Ascending aorta (tissue), 2 donors: ENCODE measurements around the gene RNF157. TPM values are rescaled to one million over a fixed set of nuclear protein-coding genes. Genes with fewer than 3 reads are reported as not detected.
"Not testable (repeated sequence)": the region's sequence is repeated elsewhere in the genome, so short reads cannot be mapped to it uniquely, and the experiment has no call there.

ENCODE experiments used
- DNase-seq, 2 donors: peaks; one replicate each; pipeline ENCODE4 v3.0.0-alpha.2; 2019; ENCODE audit warnings: low spot score in 2 of 2
- H3K27ac ChIP-seq, 2 donors: fragments of 200-600 bp; sonication (generic); one replicate each; pipeline ENCODE4 v1.5.1; 2016 to 2017; ENCODE audit warnings: mild to moderate bottlenecking in 1 of 2
- H3K27me3 ChIP-seq: fragments of 200-600 bp; sonication (generic); one replicate; pipeline ENCODE4 v1.5.1; 2017
- H3K36me3 ChIP-seq, 2 donors: fragments of 200-600 bp; sonication (generic); one replicate each; pipeline ENCODE4 v1.5.1; 2016
- H3K4me1 ChIP-seq, 2 donors: fragments of 200-600 bp; sonication (generic); one replicate each; pipeline ENCODE4 v1.5.1; 2016 to 2017; ENCODE audit warnings: mild to moderate bottlenecking in 1 of 2
- H3K4me3 ChIP-seq, 2 donors: fragments of 200-600 bp; sonication (generic); one replicate each; pipeline ENCODE4 v1.5.1; 2016 to 2017; ENCODE audit warnings: mild to moderate bottlenecking in 1 of 2
- H3K9me3 ChIP-seq, 2 donors: fragments of 200-600 bp; sonication (generic); one replicate each; pipeline ENCODE4 v1.5.1; 2016
- intact Hi-C: fragments of 100-400 bp; cut with DNase I; formaldehyde crosslinking; loops from one replicate; pipeline ENCODE4 v1.15.1; 2023
- total RNA-seq: library from RNA; depleted of rRNA; stranded (reverse); fragments of >200 nt; gene quantifications from one replicate; pipeline ENCODE4 v1.1.0, GENCODE V29; 2016
- TF ChIP-seq, protein P1 (sequence below), 3 experiments: fragments of 200-600 bp in 2 of 3; fragments of 450-650 bp in 1 of 3; sonication (generic) in 2 of 3; IDR thresholded peaks; one replicate each; pipeline ENCODE4 v1.5.1; 2016 to 2019; ENCODE audit warnings: antibody characterized with exemption in 3 of 3, mild to moderate bottlenecking in 1 of 3, moderate library complexity in 1 of 3

The RNF157 gene
- total RNA-seq, 1 donor from 2014 or later: 2.4 TPM

DNA sequence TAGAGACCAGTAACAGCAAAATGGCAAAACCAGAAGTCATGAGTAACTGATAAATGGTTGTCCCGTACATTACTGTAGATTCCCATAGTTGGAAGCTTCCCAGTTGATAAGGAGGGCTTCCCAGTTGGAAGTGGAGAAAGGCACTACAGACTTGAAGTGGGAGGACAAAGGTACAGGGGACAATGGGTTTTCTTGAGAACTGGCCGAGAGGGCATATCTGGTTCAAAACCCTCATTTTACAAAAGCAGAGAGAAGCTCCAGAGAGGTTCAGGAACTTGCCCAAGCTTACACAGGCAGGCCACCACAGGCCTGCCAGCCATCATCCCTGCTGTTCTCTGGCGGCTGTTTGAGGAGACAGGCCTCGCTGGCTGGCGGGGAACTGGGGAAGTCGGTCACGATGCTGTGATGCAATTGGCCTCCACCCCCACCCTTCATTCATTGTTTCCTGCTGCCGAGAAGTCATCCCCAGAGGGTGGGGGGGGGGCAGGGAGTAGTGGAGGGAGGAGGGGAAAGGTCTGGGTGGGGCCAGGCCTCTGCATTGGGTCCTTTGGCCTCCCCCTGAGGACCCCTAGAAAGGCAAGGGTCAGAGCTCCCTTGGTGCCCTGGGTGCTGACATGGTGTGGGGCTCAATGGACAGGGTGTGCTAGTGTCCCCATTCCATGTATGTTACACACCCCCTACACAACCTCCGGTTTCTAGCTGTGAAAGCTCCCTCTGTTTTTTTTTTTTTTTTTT, 27.9 kb upstream of the RNF157 start:
- TF ChIP-seq, protein P1, sequence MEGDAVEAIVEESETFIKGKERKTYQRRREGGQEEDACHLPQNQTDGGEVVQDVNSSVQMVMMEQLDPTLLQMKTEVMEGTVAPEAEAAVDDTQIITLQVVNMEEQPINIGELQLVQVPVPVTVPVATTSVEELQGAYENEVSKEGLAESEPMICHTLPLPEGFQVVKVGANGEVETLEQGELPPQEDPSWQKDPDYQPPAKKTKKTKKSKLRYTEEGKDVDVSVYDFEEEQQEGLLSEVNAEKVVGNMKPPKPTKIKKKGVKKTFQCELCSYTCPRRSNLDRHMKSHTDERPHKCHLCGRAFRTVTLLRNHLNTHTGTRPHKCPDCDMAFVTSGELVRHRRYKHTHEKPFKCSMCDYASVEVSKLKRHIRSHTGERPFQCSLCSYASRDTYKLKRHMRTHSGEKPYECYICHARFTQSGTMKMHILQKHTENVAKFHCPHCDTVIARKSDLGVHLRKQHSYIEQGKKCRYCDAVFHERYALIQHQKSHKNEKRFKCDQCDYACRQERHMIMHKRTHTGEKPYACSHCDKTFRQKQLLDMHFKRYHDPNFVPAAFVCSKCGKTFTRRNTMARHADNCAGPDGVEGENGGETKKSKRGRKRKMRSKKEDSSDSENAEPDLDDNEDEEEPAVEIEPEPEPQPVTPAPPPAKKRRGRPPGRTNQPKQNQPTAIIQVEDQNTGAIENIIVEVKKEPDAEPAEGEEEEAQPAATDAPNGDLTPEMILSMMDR (IDR thresholded peaks at IDR 0.05): no peak
- DNase-seq: peak; percentile 67 to 87
- H3K27me3 ChIP-seq: no peaks in the 10 kb centered on the region
- H3K4me1 ChIP-seq: peaks cover 2 to 42% of the 10 kb centered on the region in 2 donors
- intact Hi-C loops: loop anchor here (10.0 kb wide), 2 partner anchors 293 to 1233 kb away; partner anchors contain the start of genes ACOX1 and TEN1
- H3K36me3 ChIP-seq: peaks cover 8 to 15% of the 10 kb centered on the region in 2 donors
- H3K9me3 ChIP-seq: no peaks in the 10 kb centered on the region
- H3K4me3 ChIP-seq: peak overlapping the region in 1 of 2 donors; percentile 17
- peak overlapping the region; percentile 55 to 90 for H3K27ac ChIP-seq

DNA sequence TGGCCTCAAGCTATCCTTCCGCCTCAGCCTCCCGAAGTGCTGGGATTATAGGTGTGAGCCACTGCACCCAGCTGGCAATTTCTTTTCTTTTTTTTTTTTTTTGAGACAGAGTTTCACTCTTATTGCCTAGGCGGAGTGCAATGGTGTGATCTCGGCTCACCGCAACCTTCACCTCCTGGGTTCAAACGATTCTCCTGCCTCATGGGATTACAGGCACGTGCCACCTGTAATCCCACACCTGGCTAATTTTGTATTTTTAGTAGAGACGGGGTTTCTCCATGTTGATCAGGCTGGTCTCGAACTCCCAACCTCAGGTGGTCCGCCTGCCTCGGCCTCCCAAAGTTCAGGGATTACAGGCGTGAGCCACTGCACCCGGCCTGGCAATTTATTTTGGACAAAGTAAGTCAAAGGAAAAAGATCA, 27.3 kb upstream of the RNF157 start:
- peak overlapping the region; percentile 55 to 90 for H3K27ac ChIP-seq
- peak overlapping the region in 1 of 2 donors; percentile 17 for H3K4me3 ChIP-seq
- intact Hi-C loops: loop anchor here (10.0 kb wide), 2 partner anchors 293 to 1233 kb away; partner anchors contain the start of genes ACOX1 and TEN1
- not testable (repeated sequence) for DNase-seq, H3K9me3 ChIP-seq, H3K27me3 ChIP-seq
- peaks cover 2 to 41% of the 10 kb centered on the region in 2 donors for H3K4me1 ChIP-seq
- H3K36me3 ChIP-seq: peaks cover 8 to 15% of the 10 kb centered on the region in 2 donors

DNA sequence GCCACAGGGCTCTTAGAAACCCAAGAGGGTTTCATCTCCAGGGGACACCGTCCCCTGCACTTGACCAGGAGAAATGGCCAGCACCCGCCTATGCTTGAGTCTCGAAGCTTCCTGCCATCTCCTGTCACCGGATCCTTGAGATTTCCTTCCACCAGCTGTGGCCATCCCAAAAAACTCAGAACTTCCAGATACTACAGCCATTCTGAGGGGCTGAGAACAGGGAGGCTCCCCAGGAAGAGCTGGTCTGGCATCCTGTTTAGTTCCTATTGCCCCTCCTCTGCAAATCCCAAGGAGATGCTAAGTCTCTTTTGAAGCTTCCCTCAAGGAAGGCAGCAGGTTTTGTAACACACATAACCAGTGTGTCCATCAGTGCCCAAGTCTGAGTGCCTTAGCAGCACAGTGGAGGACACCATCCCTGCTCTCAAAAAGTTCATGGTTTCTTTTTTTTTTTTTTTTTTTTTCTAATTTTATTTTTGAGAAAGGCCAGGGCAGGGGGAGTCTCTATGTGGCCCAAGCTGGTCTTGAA, 26.8 kb upstream of the RNF157 start:
- no peaks in the 10 kb centered on the region for H3K27me3 ChIP-seq
- DNase-seq: no peak
- H3K4me3 ChIP-seq: peak overlapping the region; percentile 74 to 95
- intact Hi-C loops: loop anchor here (10.0 kb wide), 2 partner anchors 292 to 1232 kb away; partner anchors contain the start of genes ACOX1 and TEN1
- H3K36me3 ChIP-seq: peaks cover 8 to 15% of the 10 kb centered on the region in 2 donors
- peaks cover 2 to 36% of the 10 kb centered on the region in 2 donors for H3K4me1 ChIP-seq
- TF ChIP-seq, protein P1 (IDR thresholded peaks at IDR 0.05): no peak
- H3K27ac ChIP-seq: peak overlapping the region; percentile 89 to 90
- no peaks in the 10 kb centered on the region for H3K9me3 ChIP-seq

DNA sequence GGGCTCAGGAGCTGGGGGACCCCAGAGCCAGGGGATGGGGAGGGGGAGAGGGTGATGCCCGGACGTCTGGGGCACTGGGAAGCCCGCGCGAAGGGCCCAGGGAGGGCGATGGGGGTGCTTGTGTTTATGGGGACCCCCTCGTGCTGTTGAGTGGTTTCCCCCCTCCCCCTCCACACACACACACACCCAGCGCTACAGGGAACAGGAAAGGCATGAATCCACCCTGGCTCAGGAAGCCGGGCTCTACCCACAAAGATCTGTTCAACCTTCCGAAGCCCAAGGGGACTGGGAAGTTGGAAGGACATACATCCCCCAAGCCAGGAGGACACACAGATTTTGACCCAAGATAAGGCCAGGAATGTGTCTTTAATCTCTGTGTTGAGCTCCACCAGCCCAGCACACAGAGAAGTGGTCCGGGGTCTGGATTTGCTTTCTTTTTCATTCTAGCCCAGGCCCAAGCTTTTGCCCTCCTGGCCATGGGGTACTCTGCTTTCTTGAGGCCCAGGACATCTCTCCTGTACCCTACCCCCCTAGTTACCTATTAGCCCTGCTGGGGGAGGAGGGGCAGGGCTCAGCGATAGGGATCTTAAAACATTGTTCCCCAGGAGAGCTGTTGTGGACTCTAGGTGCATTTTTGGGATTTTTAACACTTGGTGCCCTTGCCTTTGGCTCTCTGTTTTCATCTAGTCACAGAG, 26.1 kb upstream of the RNF157 start:
- H3K9me3 ChIP-seq: no peaks in the 10 kb centered on the region
- peaks cover 8 to 15% of the 10 kb centered on the region in 2 donors for H3K36me3 ChIP-seq
- DNase-seq: no peak
- no peaks in the 10 kb centered on the region for H3K27me3 ChIP-seq
- TF ChIP-seq, protein P1 (IDR thresholded peaks at IDR 0.05): no peak
- peak overlapping the region; percentile 89 to 90 for H3K27ac ChIP-seq
- peaks cover 0 to 29% of the 10 kb centered on the region in 2 donors for H3K4me1 ChIP-seq
- H3K4me3 ChIP-seq: peak overlapping the region; percentile 74 to 95
- intact Hi-C loops: loop anchor here (10.0 kb wide), 2 partner anchors 292 to 1232 kb away; partner anchors contain the start of genes ACOX1 and TEN1

DNA sequence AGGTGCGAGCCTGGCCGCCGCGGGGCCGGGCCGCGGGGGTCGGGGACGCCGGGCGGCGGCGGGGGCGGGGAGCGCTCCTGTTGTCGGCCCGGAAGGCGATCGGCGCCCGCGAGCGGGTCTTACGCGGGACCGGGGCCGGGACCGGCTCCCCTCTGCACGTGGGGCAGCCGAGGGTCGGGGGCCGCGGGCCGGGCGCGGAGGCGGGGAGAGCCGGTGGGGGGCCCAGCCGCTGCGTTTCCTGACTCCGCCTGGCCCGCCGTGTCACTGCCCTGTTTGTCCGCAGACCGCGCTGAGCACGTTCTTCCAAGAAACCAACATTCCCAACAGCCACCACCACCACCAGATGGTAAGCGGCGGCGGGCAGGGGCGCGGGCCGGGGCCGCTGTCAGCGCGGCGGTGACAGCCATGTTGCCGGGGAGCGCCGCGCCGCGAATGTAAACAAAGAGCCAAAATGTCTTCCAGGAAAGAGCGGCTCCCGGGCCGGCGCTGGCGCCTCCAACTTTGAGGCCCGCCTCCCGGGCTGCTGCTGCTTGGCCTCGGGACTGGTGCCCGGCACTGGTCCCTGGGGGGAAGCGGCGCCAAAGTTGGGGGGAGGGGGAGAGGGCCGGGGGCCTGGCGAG, 25.4 kb upstream of the RNF157 start:
- Histone ChIP-seq H3K9me3 (no peaks in the 10 kb centered on the region), H3K4me3 (peak overlapping the region; percentile 74 to 95), H3K27ac (peak overlapping the region; percentile 89 to 90), H3K4me1 (peaks cover 0 to 26% of the 10 kb centered on the region in 2 donors), H3K36me3 (peaks cover 8 to 15% of the 10 kb centered on the region in 2 donors), H3K27me3 (no peaks in the 10 kb centered on the region)
- intact Hi-C loops: loop anchor here (2.0 to 10.0 kb wide), 3 partner anchors 25 to 1231 kb away; partner anchors contain the start of genes ACOX1, RNF157 and TEN1
- TF ChIP-seq, protein P1 (IDR thresholded peaks at IDR 0.05): no peak
- DNase-seq: peak in 1 of 2 donors; percentile 85
